ENCODE results near the gene PRKAR2B. TPM values are rescaled to one million over a fixed set of nuclear protein-coding genes. Genes with fewer than 3 reads are reported as not detected.

The PRKAR2B gene
- total RNA-seq, 2 donors from 2014 or later = 6.6 to 9.6 TPM

DNA sequence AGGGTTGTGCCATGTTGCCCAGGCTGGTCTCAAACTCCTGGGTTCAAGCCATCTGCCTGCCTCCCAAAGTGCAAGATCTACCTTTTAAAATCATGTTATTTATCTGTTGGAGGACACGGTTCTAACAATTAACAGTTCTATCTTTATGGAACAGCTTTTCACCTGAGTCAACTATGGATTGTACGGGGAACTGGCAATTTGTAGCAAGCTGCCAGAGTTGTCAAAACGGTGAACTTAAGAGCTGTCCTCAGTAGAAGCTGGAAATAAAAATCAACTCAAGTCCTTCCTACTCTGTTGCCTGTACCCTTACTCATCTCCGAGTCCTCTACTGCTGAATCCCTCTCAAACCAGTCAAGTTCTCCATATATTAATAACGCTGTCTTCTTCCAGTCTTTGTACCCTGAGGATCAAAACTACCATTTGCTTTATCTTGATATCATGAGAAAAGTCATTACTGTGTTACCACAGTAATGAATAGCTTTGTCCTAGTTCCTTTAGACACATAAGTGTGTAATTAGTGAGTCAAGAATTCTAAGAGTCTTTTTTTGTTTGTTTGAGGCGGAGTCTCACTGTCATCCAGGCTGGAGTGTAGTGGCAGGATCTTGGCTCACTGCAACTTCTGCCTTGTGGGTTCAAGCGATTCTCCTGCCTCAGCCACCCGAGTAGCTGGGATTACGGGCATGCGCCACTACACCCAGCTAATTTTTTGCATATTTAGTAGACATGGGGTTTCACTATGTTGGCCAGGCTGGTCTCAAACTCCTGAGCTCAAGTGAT lies 152.5 kb downstream of the PRKAR2B start:
- ATAC-seq = peak; percentile 35
- intact Hi-C loops (cut with DNase I, micrococcal nuclease) = no loop called here
- no peak for DNase-seq

DNA sequence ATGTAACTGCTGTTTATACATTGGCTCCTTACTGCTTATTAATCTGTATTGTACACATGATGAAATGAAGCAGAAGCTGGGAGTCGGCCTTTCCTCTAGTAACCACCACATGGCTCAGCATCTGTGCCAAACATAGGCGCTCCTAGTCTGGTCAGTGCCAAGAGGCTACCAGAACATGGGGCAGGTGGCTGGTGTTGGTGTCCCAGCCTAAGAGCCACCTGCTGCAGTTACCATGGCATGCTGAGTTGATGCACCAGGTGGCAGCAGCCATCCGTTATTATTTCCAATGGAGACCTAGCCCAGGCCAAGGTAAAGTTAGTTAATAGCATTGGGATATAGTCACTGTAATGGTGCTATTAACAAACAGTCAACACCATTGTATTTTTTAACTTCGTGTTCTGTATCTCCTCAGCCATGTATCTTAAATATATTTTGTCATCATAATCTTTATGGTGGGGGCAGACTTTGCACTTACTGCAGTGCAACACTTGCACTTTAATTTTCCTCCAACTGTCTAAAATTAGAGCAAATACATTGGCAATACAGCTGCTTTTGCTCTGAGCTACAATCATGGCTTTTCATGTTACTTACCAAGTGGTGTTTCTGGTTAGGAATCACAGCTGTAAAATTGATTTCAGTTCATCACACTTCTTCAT lies 157.4 kb downstream of the PRKAR2B start:
- peak; percentile 88 for ATAC-seq
- intact Hi-C loops (cut with DNase I, micrococcal nuclease) = no loop called here
- peak in 1 of 2 donors; percentile 56 for DNase-seq

DNA sequence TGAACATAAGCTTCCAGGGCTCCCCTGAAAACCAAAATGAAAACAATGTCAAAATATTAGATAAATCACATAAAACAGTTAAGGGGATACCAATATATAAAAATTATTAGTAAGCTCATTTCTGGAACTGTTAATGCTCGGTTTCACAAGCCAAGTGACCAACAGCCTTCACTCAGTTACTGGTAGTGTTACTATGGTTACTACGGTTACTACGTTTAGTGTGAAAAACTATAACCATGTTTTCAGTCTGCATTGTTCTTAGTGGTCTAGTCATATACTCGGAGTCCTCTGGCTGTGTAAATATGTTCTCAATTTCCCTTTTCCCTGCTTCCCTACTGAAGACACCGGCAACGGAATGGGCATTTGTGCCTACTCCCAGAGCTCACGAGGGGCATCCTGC lies 159.1 kb downstream of the PRKAR2B start:
- intact Hi-C loops (cut with DNase I, micrococcal nuclease) = no loop called here
- ATAC-seq = no peak

DNA sequence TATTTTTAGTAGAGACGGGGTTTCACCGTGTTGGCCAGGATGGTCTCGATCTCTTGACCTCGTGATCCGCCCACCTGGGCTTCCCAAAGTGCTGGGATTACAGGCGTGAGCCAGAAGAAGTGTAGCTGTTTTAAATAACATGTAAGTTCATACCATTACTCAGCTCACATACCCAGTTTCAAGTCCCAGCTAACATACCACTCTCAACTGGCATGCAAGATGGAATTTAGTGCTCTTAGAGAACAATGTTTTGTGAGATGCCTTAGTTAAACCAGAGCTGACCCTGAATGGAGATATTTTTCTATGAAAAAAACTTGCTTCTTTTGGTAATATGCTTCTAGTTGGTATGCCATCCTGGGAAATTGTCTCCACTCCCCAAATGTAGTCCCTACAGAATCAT lies 161.6 kb downstream of the PRKAR2B start:
- no peak for ATAC-seq
- intact Hi-C loops (cut with DNase I, micrococcal nuclease) = no loop called here
- no peak for DNase-seq

More for the DNA sequence above, 159.1 kb downstream of the PRKAR2B start:
- DNase-seq = no peak

DNA sequence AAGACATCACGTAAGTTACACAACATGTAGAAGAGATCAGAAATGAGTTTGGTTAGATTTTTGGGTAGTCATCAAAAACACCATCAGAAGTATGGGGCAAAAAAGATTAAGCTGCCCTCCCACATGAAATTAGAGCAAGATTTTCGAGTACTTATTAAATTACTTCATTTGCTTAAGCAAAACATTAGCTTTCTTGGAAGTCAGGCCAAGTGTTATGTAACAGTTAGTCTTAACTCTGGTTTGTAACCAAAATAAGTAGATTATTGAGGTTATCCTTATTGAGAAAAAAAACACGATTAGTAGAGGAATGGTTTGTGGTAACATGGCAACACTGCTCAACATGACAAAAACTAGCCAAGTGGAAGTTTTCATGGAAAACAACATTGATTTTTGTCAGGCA lies 162.2 kb downstream of the PRKAR2B start:
- ATAC-seq = no peak
- intact Hi-C loops (cut with DNase I, micrococcal nuclease) = no loop called here

DNA sequence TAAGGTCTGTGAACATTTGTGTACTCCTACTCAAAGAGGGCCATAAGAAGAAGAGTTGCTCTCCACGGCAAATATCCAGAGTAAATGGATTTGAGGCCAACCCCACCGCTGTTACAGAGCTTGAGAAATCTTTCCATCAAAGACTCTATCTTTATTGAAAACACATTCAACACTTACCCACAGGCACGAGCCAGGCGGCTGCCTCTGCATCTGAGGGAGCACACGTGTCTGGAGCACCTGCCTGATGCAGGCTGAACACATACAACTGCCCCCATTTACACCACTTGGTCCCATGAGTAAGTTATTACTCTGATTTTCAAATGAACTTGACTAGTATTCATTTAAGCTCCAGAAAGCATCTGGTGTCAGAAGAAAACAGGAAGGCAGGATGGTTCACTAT lies 163.0 kb downstream of the PRKAR2B start:
- ATAC-seq = no peak
- intact Hi-C loops (cut with DNase I, micrococcal nuclease) = no loop called here
- DNase-seq = no peak

More for the DNA sequence above, 162.2 kb downstream of the PRKAR2B start:
- DNase-seq = no peak

DNA sequence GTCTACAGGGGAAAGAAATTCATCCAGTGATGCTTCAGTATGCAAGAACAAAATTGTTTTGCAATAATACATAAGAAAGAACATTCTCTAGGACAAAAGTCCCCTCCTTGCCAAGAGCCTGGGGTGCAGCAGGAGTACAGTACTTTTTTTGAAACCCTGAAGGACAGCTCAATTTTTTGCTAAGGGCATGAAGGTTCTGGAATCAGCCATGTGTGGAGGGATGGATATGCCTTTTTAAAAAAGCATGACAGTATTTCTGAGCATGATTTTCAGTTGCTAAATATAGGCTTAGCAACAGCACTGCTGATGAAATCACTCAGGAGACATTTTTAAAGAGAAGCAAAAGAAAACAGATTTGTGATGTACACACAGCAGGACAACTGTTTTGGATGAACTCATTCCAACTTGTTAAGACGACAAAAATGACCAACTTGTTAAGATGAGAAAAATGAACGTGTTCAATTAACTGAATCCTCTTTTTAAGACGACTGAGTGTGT lies 163.6 kb downstream of the PRKAR2B start:
- ATAC-seq = no peak

DNA sequence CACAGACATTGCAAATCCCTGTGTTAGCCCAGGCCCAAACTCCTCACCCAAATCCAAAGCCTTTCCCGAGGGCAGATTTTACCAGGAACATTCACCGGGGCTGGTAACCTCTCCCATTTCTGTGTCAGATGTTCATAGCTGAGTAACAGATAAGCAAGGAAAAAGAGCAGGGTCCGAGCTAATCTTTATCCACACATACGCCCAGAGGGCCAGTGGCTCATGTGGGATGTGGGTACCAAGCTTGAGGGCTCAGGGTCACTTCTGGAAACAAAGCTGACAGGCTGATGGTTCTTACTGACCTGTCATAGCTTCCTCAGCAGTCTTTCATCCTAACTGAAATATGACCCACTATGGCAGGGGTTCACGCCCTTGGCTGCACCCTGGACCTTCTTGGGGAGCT lies 164.1 kb downstream of the PRKAR2B start:
- DNase-seq (no peak), ATAC-seq (no peak)
- intact Hi-C loops (cut with DNase I, micrococcal nuclease) = no loop called here

More for the DNA sequence above, 163.6 kb downstream of the PRKAR2B start:
- DNase-seq = no peak
- intact Hi-C loops (cut with DNase I, micrococcal nuclease) = no loop called here

DNA sequence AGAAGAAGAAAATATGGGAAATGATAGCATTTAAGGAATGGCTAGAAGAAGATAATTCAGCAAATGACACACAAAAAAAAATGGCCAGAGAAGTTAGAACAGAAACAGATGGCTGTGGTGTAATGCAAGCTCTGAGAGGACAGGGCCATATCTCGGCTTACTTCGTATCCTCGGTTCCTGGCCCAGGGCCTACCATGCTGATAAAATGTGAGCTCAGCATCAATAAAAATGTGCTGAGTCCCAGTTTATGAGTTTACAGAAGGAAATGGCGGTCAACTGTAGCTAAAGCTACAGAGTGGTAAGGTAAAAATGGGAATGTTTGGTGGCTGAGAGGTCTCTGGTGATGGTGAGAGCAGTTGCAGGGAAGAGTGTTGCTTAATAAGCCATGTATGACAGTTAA lies 165.1 kb downstream of the PRKAR2B start:
- ATAC-seq = peak; percentile 90
- intact Hi-C loops (cut with DNase I, micrococcal nuclease) = no loop called here
- peak in 1 of 2 donors; percentile 30 for DNase-seq

DNA sequence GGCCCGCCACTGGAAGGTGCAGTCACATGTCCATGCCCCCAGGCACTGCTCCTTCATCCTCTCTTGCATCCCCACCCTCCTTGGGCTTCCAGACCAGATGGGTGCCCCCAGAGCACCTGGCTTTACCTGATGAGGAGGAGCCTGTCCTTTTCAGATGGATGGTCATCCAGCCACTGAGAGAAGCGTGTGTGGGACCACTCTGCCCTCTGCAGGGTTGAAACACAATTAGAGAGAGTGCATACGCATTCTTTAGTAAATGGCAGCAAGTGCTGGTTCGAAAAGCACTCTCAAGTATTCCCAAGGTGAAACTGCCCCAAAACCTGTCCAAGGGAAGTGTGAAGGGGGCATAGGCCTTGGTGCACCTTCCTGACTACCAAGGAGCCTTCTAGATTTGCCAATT lies 165.9 kb downstream of the PRKAR2B start:
- DNase-seq = no peak
- ATAC-seq = no peak
- intact Hi-C loops (cut with DNase I, micrococcal nuclease) = no loop called here

Other genes with a start within 250 kb of the PRKAR2B start
- 1 to 10 TPM; 3.6 to 5.9 TPM for gene PIK3CG, start 179.4 kb upstream of the PRKAR2B start, total RNA-seq
- 10 to 100 TPM; 28.7 to 71.0 TPM for gene HBP1, start 124.3 kb downstream of the PRKAR2B start, total RNA-seq

Measured in left colon (tissue), 2 donors.